Measurements from ENCODE around the gene GRIN3B. TPM values are rescaled to one million over a fixed set of nuclear protein-coding genes. Genes with fewer than 3 reads are reported as not detected.
A peak's percentile ranks its signal among the peaks of the same experiment; 100 is the strongest.

Gene GRIN3B
- total and polyA plus RNA-seq, 9 of the 15 experiments (the other 6 are each of a cell fraction or from before 2014, with no cell fraction given), result 0.06 to 0.95 (median 0.19) TPM; not detected in 6

GRCh38 chr19:1040476-1041271 is 40.5 kb downstream of the GRIN3B start (continued):
- TF ChIP-seq XRCC5 (IDR thresholded peaks at IDR 0.05; ENCODE audit: low read depth, low read length), result no peak; the same call in 1 of the 2 replicates
- TF ChIP-seq RBM15 (IDR thresholded peaks at IDR 0.05; ENCODE audit: insufficient read depth, low read length), result no peak
- TF ChIP-seq CBFA2T2 (conservative IDR thresholded peaks at IDR 0.05), result peak; percentile 84
- peak; percentile 14; the same call in 1 of the 2 replicates for TF ChIP-seq GATA2 (CRISPR knock-in tag; IDR thresholded peaks at IDR 0.05)
- no peak for TF ChIP-seq UBTF (IDR thresholded peaks at IDR 0.05; ENCODE audit: borderline replicate concordance in 1 of 2, low read depth in 2 of 2, low read length in 2 of 2)
- TF ChIP-seq ILK (tag; IDR thresholded peaks at IDR 0.05; ENCODE audit: borderline replicate concordance, low read depth), result no peak
- TF ChIP-seq ZC3H11A (IDR thresholded peaks at IDR 0.05; ENCODE audit: low read depth, low read length), result no peak
- TF ChIP-seq TRIM28 (IDR thresholded peaks at IDR 0.05), result 0 out of 2 replicates have a peak, but pooled peaks have one; percentile 26
- no peak for TF ChIP-seq YY1 (IDR thresholded peaks at IDR 0.05; ENCODE audit: borderline replicate concordance in 1 of 3, control insufficient read depth in 1 of 3, extremely low read depth in 1 of 3, insufficient read depth in 3 of 3, insufficient read length in 1 of 3, insufficient replicate concordance in 2 of 3, low read depth in 1 of 3, low read length in 2 of 3)
- no peak for TF ChIP-seq HNRNPH1 (optimal IDR thresholded peaks at IDR 0.05; ENCODE audit: low read depth, low read length)
- no peak for TF ChIP-seq ID3 (CRISPR knock-in tag; IDR thresholded peaks at IDR 0.05)
- peak; percentile 63 for TF ChIP-seq ID3 (tag; IDR thresholded peaks at IDR 0.05)
- TF ChIP-seq RBM25 (IDR thresholded peaks at IDR 0.05; ENCODE audit: low read depth, low read length, severe bottlenecking), result peak; percentile 93
- no peak for TF ChIP-seq NCOA2 (IDR thresholded peaks at IDR 0.05; ENCODE audit: partially characterized antibody in 2 of 2)
- no peak for TF ChIP-seq E2F5 (CRISPR knock-in tag; IDR thresholded peaks at IDR 0.05)
- no peak for TF ChIP-seq POU5F1 (IDR thresholded peaks at IDR 0.05; ENCODE audit: borderline replicate concordance, low read depth, low read length, partially characterized antibody)
- TF ChIP-seq ZC3H4 (CRISPR knock-in tag; IDR thresholded peaks at IDR 0.05; ENCODE audit: borderline replicate concordance), result 0 out of 2 replicates have a peak, but pooled peaks have one; percentile 27
- TF ChIP-seq ZFP36 (IDR thresholded peaks at IDR 0.05; ENCODE audit: low read depth, low read length, partially characterized antibody), result peak; percentile 83
- TF ChIP-seq SMAD4 (CRISPR knock-in tag; conservative IDR thresholded peaks at IDR 0.05), result peak; percentile 36; the same call in 1 of the 2 replicates

Measured in K562 (cell line).